ENCODE data around the gene SUSD3. TPM values are rescaled to one million over a fixed set of nuclear protein-coding genes. Genes with fewer than 3 reads are reported as not detected.

SUSD3 gene
- total and polyA plus RNA-seq, 2 donors (not counting 3 experiments of a cell fraction or from before 2014, with no cell fraction given): not detected

DNA sequence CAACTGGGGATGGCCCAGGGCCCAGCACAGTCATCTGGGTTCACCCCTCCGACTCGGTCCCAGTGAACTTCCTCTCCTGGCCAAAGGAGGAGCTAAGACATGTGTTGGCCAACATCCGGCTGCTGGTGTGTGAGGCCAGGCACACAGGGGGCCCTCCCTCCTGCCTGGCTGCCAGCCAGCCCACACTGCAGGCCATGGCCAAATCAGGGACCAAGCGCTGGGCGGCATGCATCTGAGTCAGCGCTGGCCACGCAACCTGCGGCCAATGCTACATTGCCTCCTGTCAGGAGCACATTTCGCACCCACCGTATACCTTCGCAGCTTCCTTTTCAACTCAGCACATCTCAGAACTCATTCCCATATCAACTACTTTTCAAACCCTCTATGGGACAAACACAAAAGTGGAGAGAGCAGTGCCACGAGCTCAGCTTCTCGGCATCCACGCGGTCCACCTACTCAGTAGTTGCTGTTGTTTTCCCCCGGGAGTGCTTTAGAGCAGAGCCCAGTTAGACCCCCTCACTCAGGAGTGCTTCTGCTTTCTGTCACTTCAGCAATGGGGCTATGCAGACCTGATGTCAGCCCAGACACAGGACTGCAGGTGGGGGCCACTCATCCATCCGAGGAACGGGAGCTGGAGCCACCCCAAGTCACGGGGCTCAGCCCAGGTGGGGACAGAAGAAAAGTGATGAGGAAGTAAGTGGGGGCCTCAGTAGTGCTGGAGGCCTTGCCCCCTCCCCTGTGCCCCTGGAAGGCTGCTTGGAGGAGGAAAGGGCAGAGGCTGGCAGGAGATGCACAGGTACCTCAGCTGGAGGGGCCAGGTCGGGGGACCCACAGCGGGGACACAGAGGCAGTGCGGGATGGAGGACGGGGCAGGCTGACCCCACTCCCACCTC is 61.7 kb downstream of the SUSD3 start:
- BruUV-seq (replicated peaks): no TSS peak
- ChIA-PET CTCF (interaction anchor here (0.8 to 6.2 kb wide), 13 partner anchors 10 to 446 kb away, joined by 3 to 70 read pairs (median 10); partner anchors contain the start of genes CARD19 and NINJ1), POLR2A (interaction anchor here (1.2 to 3.4 kb wide), 3 partner anchors 9 to 14 kb away, joined by 3 to 11 read pairs (median 9); partner anchors contain the start of gene NINJ1)
- H3K79me2 ChIP-seq (ENCODE audit: control insufficient read depth, insufficient read depth, low read length): no peaks in the 10 kb centered on the region
- intact Hi-C loops (cut with micrococcal nuclease): loop anchor here (1.0 kb wide), 2 partner anchors 9 to 22 kb away; no protein-coding TSS in a partner anchor
- H3K4me3 ChIP-seq (replicated peaks in 1 of 3; ENCODE audit: insufficient read depth in 1 of 3, low read depth in 1 of 3, low read length in 3 of 3): no peak overlapping the region
- dilution Hi-C loops (cut with MboI; ENCODE audit: extremely low pct_ligation_motif_present, low sequenced_read_pairs): no loop called here
- H4K20me1 ChIP-seq (replicated peaks; ENCODE audit: control insufficient read depth, extremely low read depth, insufficient read depth, low read length): no peaks in the 10 kb centered on the region
- H3K27me3 ChIP-seq (ENCODE audit: control insufficient read depth in 2 of 2, insufficient read depth in 2 of 2, low read length in 2 of 2): no peaks in the 10 kb centered on the region
- FAIRE-seq (peak; percentile 98), DNase-seq (ENCODE audit: low read depth, low spot score) (peak; percentile 80)
- H3K36me3 ChIP-seq (ENCODE audit: control insufficient read depth in 2 of 2, extremely low read depth in 1 of 2, insufficient read depth in 2 of 2, low read length in 2 of 2): peaks cover 0 to 13% of the 10 kb centered on the region in 2 experiments
- no peaks in the 10 kb centered on the region for H3K9me3 ChIP-seq (replicated peaks; ENCODE audit: control insufficient read depth, insufficient read depth, low read length)
- no peak overlapping the region for H2AFZ ChIP-seq (ENCODE audit: low read depth, low read length)
- no peak overlapping the region for H3K27ac ChIP-seq (ENCODE audit: insufficient read depth, low read depth, low read length)
- TF ChIP-seq, protein P1, sequence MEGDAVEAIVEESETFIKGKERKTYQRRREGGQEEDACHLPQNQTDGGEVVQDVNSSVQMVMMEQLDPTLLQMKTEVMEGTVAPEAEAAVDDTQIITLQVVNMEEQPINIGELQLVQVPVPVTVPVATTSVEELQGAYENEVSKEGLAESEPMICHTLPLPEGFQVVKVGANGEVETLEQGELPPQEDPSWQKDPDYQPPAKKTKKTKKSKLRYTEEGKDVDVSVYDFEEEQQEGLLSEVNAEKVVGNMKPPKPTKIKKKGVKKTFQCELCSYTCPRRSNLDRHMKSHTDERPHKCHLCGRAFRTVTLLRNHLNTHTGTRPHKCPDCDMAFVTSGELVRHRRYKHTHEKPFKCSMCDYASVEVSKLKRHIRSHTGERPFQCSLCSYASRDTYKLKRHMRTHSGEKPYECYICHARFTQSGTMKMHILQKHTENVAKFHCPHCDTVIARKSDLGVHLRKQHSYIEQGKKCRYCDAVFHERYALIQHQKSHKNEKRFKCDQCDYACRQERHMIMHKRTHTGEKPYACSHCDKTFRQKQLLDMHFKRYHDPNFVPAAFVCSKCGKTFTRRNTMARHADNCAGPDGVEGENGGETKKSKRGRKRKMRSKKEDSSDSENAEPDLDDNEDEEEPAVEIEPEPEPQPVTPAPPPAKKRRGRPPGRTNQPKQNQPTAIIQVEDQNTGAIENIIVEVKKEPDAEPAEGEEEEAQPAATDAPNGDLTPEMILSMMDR (IDR thresholded peaks at IDR 0.05; ENCODE audit: extremely low read depth in 1 of 2, insufficient read depth in 1 of 2, low read depth in 1 of 2, low read length in 2 of 2): peak in 1 of 2 donors; percentile 41
- TF ChIP-seq GATA2 (IDR thresholded peaks at IDR 0.05; ENCODE audit: insufficient read depth, insufficient read length, low read depth, low read length): no peak
- peak; percentile 84 for TF ChIP-seq POLR2AphosphoS5 (IDR thresholded peaks at IDR 0.05; ENCODE audit: insufficient read depth, low read depth, low read length)
- peak; percentile 33 for TF ChIP-seq MAX (IDR thresholded peaks at IDR 0.05; ENCODE audit: insufficient read depth, insufficient read length)
- no peak for TF ChIP-seq JUN (IDR thresholded peaks at IDR 0.05; ENCODE audit: borderline replicate concordance, insufficient read depth, insufficient read length, low read depth)
- peak; percentile 70 for TF ChIP-seq FOS (IDR thresholded peaks at IDR 0.05; ENCODE audit: borderline replicate concordance, insufficient read depth, low read length)
- peak; percentile 30 for TF ChIP-seq POLR2A (IDR thresholded peaks at IDR 0.05; ENCODE audit: low read depth, low read length)
- no peak for TF ChIP-seq EZH2 (IDR thresholded peaks at IDR 0.05; ENCODE audit: borderline replicate concordance, low read depth, low read length, severe bottlenecking)
- peak; percentile 52 for TF ChIP-seq MYC (IDR thresholded peaks at IDR 0.05; ENCODE audit: low read depth, low read length)
- no peaks in the 10 kb centered on the region for H3K9me1 ChIP-seq (replicated peaks; ENCODE audit: control insufficient read depth, extremely low read depth, insufficient read depth, low read length)
- H3K9ac ChIP-seq (replicated peaks; ENCODE audit: extremely low read depth, insufficient read depth, low read length): no peak overlapping the region
- no peak overlapping the region for H3K4me2 ChIP-seq (ENCODE audit: insufficient read depth, low read length)
- H3K4me1 ChIP-seq (ENCODE audit: control insufficient read depth, extremely low read depth, insufficient read depth, low read length): peaks cover 10% of the 10 kb centered on the region

Measured in endothelial cell of umbilical vein (primary cell).